ENCODE results near the gene RAB4A. TPM values are rescaled to one million over a fixed set of nuclear protein-coding genes. Genes with fewer than 3 reads are reported as not detected.

Gene RAB4A
- polyA plus RNA-seq, 3 donors, result 22.3 to 34.8 (median 34.5) TPM

- no peak overlapping the region for H3K4me3 ChIP-seq (replicated peaks in 1 of 3; ENCODE audit: low read depth in 2 of 3, low read length in 3 of 3)
- no peak for DNase-seq
- peaks cover 33% of the 10 kb centered on the region for H4K20me1 ChIP-seq (ENCODE audit: insufficient read depth, low read length)
- H3K27me3 Mint-ChIP-seq (ENCODE audit: low read depth in 3 of 3), result no peaks in the 10 kb centered on the region
- peaks cover 0 to 8% of the 10 kb centered on the region in 2 donors for H3K9me3 ChIP-seq (replicated peaks in 1 of 2; ENCODE audit: control insufficient read depth in 1 of 2, insufficient read depth in 1 of 2, low read length in 2 of 2)
- no peak overlapping the region for H3K4me3 Mint-ChIP-seq
- H3K27ac Mint-ChIP-seq, result peak overlapping the region in 1 of 7 donors; percentile 42
- H3K79me2 ChIP-seq (ENCODE audit: insufficient read depth, low read length), result peaks cover 97% of the 10 kb centered on the region
- no peak for TF ChIP-seq CTCF (IDR thresholded peaks at IDR 0.05)
- peaks cover 14 to 20% of the 10 kb centered on the region in 2 donors for H3K4me1 ChIP-seq (ENCODE audit: control insufficient read depth in 1 of 2, insufficient read depth in 2 of 2, low read length in 2 of 2)
- H3K4me1 Mint-ChIP-seq, result peaks cover 29% of the 10 kb centered on the region
- no peak overlapping the region for H3K27ac ChIP-seq (ENCODE audit: low read depth in 1 of 2, low read length in 2 of 2)
- no peak overlapping the region for H3K9ac ChIP-seq (ENCODE audit: insufficient read depth, low read length, poor library complexity, severe bottlenecking)
- intact Hi-C loops (cut with micrococcal nuclease), result no loop called here
- no peaks in the 10 kb centered on the region for H3K27me3 ChIP-seq (ENCODE audit: control insufficient read depth in 2 of 2, insufficient read depth in 2 of 2, low read length in 2 of 2)
- WGBS (ENCODE audit: insufficient coverage), result no CpG with 5 or more reads among the region's 2 CpGs
- peaks cover 23 to 38% of the 10 kb centered on the region in 2 donors for H3K36me3 Mint-ChIP-seq
- peaks cover 0 to 10% (median 5%) of the 10 kb centered on the region in 7 donors for H3K9me3 Mint-ChIP-seq
- no peak overlapping the region for H3K4me2 ChIP-seq (replicated peaks; ENCODE audit: extremely low read depth, low read length, poor library complexity, severe bottlenecking)
- H3K36me3 ChIP-seq (replicated peaks in 1 of 2; ENCODE audit: control insufficient read depth in 1 of 2, insufficient read depth in 2 of 2, low read length in 2 of 2), result peaks cover 6 to 27% of the 10 kb centered on the region in 2 donors
- H2AFZ ChIP-seq (ENCODE audit: insufficient read depth, low read depth, low read length, poor library complexity, severe bottlenecking), result no peak overlapping the region
Observed at GRCh38 chr1:229334716-229335115, 63.8 kb downstream of the RAB4A start.

GRCh38 chr1:229336345-229336744 lies 65.4 kb downstream of the RAB4A start:
- Histone ChIP-seq H3K27ac (ENCODE audit: low read depth in 1 of 2, low read length in 2 of 2) (peak overlapping the region in 1 of 2 donors; percentile 2), H3K79me2 (ENCODE audit: insufficient read depth, low read length) (peaks cover 98% of the 10 kb centered on the region), H3K36me3 (replicated peaks in 1 of 2; ENCODE audit: control insufficient read depth in 1 of 2, insufficient read depth in 2 of 2, low read length in 2 of 2) (peaks cover 6 to 16% of the 10 kb centered on the region in 2 donors), H3K27me3 (ENCODE audit: control insufficient read depth in 2 of 2, insufficient read depth in 2 of 2, low read length in 2 of 2) (no peaks in the 10 kb centered on the region), H3K4me2 (replicated peaks; ENCODE audit: extremely low read depth, low read length, poor library complexity, severe bottlenecking) (no peak overlapping the region), H3K9me3 (replicated peaks in 1 of 2; ENCODE audit: control insufficient read depth in 1 of 2, insufficient read depth in 1 of 2, low read length in 2 of 2) (peaks cover 0 to 8% of the 10 kb centered on the region in 2 donors), H3K4me1 (ENCODE audit: control insufficient read depth in 1 of 2, insufficient read depth in 2 of 2, low read length in 2 of 2) (peaks cover 31 to 37% of the 10 kb centered on the region in 2 donors), H3K9ac (ENCODE audit: insufficient read depth, low read length, poor library complexity, severe bottlenecking) (no peak overlapping the region), H4K20me1 (ENCODE audit: insufficient read depth, low read length) (peaks cover 39% of the 10 kb centered on the region), H2AFZ (ENCODE audit: insufficient read depth, low read depth, low read length, poor library complexity, severe bottlenecking) (no peak overlapping the region), H3K4me3 (replicated peaks in 1 of 3; ENCODE audit: low read depth in 2 of 3, low read length in 3 of 3) (no peak overlapping the region)
- H3K27me3 Mint-ChIP-seq (ENCODE audit: low read depth in 3 of 3), result no peaks in the 10 kb centered on the region
- intact Hi-C loops (cut with micrococcal nuclease), result no loop called here
- H3K27ac Mint-ChIP-seq, result peak overlapping the region in 3 of 7 donors; percentile 23 to 79 (median 79)
- no peak for TF ChIP-seq CTCF (IDR thresholded peaks at IDR 0.05)
- 100% methylated on average over 2 of the region's 3 CpGs for WGBS (ENCODE audit: insufficient coverage)
- no peak overlapping the region for H3K4me3 Mint-ChIP-seq
- H3K4me1 Mint-ChIP-seq, result peaks cover 46% of the 10 kb centered on the region
- H3K36me3 Mint-ChIP-seq, result peaks cover 18 to 27% of the 10 kb centered on the region in 2 donors
- peaks cover 0 to 10% (median 5%) of the 10 kb centered on the region in 7 donors for H3K9me3 Mint-ChIP-seq
- no peak for DNase-seq

Data from CD14-positive monocyte (primary cell).